H1 (cell line): ENCODE results near the gene SLC2A11. TPM values are rescaled to one million over a fixed set of nuclear protein-coding genes. Genes with fewer than 3 reads are reported as not detected.

Experiments used
- CTCF ChIA-PET: fragments of 300-600 bp; sonication (Branson Sonifier 250); formaldehyde crosslinking; loops from one replicate; lab custom pipeline; 2021; ENCODE audit not compliant: partially characterized antibody; lab: Charles Lee
- POLR2A ChIA-PET: fragments of 300-600 bp; sonication (Branson Sonifier 250); formaldehyde crosslinking; loops from one replicate; lab custom pipeline; 2021; ENCODE audit warnings: inconsistent platforms; ENCODE audit not compliant: partially characterized antibody; lab: Charles Lee
- DNase-seq, 2 experiments: peaks; one replicate each; pipeline versions ENCODE4 v3.0.0 to v3.0.0-alpha.2; 2010 to 2022; ENCODE audit warnings: low spot score in 2 of 2, low read depth in 1 of 2, mixed read lengths in 1 of 2
- FAIRE-seq: peaks from 2 replicates; lab custom pipeline; 2011; peaks lifted over from hg19 to GRCh38; lab: Jason Lieb, UNC
- H2AFZ ChIP-seq: 2 replicates; pipeline ENCODE4 v1.8.1; 2012; ENCODE audit warnings: low read length, inconsistent platforms
- H2AK5ac ChIP-seq: 2 replicates; pipeline ENCODE4 v1.6.1; 2013; ENCODE audit warnings: low read depth, low read length
- H2BK120ac ChIP-seq: replicated peaks from 2 replicates; pipeline ENCODE3; 2013; ENCODE audit warnings: low read depth, low read length, inconsistent platforms
- H2BK12ac ChIP-seq: 2 replicates; pipeline ENCODE4 v1.6.1; 2013; ENCODE audit warnings: low read depth, low read length
- H2BK15ac ChIP-seq: 2 replicates; pipeline ENCODE4 v1.6.1; 2013; ENCODE audit warnings: low read length
- H2BK20ac ChIP-seq: 2 replicates; pipeline ENCODE4 v1.6.1; 2013; ENCODE audit warnings: low read length
- H2BK5ac ChIP-seq: 2 replicates; pipeline ENCODE4 v1.6.1; 2013; ENCODE audit warnings: low read depth, low read length
- H3K14ac ChIP-seq: 2 replicates; pipeline ENCODE4 v1.6.1; 2013; ENCODE audit warnings: inconsistent platforms; ENCODE audit not compliant: insufficient read length
- H3K18ac ChIP-seq: 2 replicates; pipeline ENCODE4 v1.6.1; 2013; ENCODE audit warnings: low read length; ENCODE audit errors: extremely low read depth
- H3K23ac ChIP-seq: 2 replicates; pipeline ENCODE4 v1.6.1; 2013; ENCODE audit warnings: inconsistent platforms; ENCODE audit not compliant: insufficient read length
- H3K23me2 ChIP-seq: 2 replicates; pipeline ENCODE4 v1.6.1; 2013; ENCODE audit warnings: low read depth, low read length
- H3K27ac ChIP-seq: 2 replicates; pipeline ENCODE4 v1.6.1; 2011; ENCODE audit warnings: low read depth, low read length, inconsistent platforms
- H3K27me3 ChIP-seq, 4 experiments: replicated peaks in 1 of 4; 1 replicate in 1 of 4; 2 replicates in 3 of 4; pipeline versions ENCODE4 v1.6.1 to v1.8.1; 2011 to 2013; ENCODE audit warnings: low read length in 3 of 4, mild to moderate bottlenecking in 3 of 4, inconsistent platforms in 2 of 4, mixed read lengths in 2 of 4, moderate library complexity in 1 of 4; ENCODE audit not compliant: control insufficient read depth in 3 of 4, insufficient read depth in 3 of 4; ENCODE audit errors: extremely low read depth in 1 of 4
- H3K36me3 ChIP-seq, 4 experiments: 2 replicates each; pipeline versions ENCODE4 v1.6.1 to v1.8.1; 2011 to 2013; ENCODE audit warnings: mild to moderate bottlenecking in 4 of 4, low read length in 3 of 4, moderate library complexity in 2 of 4, control low read depth in 1 of 4, inconsistent platforms in 1 of 4; ENCODE audit not compliant: insufficient read depth in 4 of 4, control insufficient read depth in 2 of 4
- H3K4ac ChIP-seq: replicated peaks from 2 replicates; pipeline ENCODE3; 2013; ENCODE audit warnings: low read length, low read depth, mixed read lengths, inconsistent platforms; ENCODE audit not compliant: insufficient read length
- H3K4me1 ChIP-seq, 4 experiments: replicated peaks in 1 of 4; 1 replicate in 1 of 4; 2 replicates in 3 of 4; pipeline versions ENCODE4 v1.6.1 to v1.8.1; 2011 to 2013; ENCODE audit warnings: low read length in 3 of 4, inconsistent platforms in 2 of 4, mixed read lengths in 1 of 4; ENCODE audit not compliant: insufficient read depth in 4 of 4, control insufficient read depth in 3 of 4
- H3K4me2 ChIP-seq, 2 experiments: 2 replicates each; pipeline versions ENCODE4 v1.6.1 to v1.8.1; 2011 to 2013; ENCODE audit warnings: low read depth in 2 of 2, low read length in 2 of 2, control low read depth in 1 of 2, inconsistent platforms in 1 of 2, mild to moderate bottlenecking in 1 of 2; ENCODE audit not compliant: insufficient read depth in 1 of 2
- H3K4me3 ChIP-seq, 4 experiments: fragments of 200-600, 300-600 bp in 1 of 4; sonication (generic), shearing (Covaris generic), sonication (Bioruptor Twin) in 1 of 4; 2 replicates each; pipeline versions ENCODE4 v1.5.1 to v1.8.1; 2011 to 2016; ENCODE audit warnings: low read length in 4 of 4, low read depth in 3 of 4, control low read depth in 2 of 4, inconsistent platforms in 2 of 4, mild to moderate bottlenecking in 2 of 4, mixed read lengths in 1 of 4, moderate library complexity in 1 of 4; ENCODE audit not compliant: insufficient read depth in 2 of 4; ENCODE audit errors: extremely low read depth in 1 of 4
- H3K56ac ChIP-seq: replicated peaks from 2 replicates; pipeline ENCODE3; 2013; ENCODE audit warnings: low read depth, mild to moderate bottlenecking, mixed read lengths, low read length, inconsistent platforms; ENCODE audit not compliant: insufficient read length
- H3K79me1 ChIP-seq: 2 replicates; pipeline ENCODE4 v1.6.1; 2013; ENCODE audit warnings: low read depth, low read length, control low read depth
- H3K79me2 ChIP-seq, 2 experiments: 2 replicates each; pipeline versions ENCODE4 v1.6.1 to v1.8.1; 2012 to 2013; ENCODE audit warnings: low read length in 2 of 2, mild to moderate bottlenecking in 2 of 2, inconsistent platforms in 1 of 2; ENCODE audit not compliant: insufficient read depth in 2 of 2, control insufficient read depth in 1 of 2
- H3K9ac ChIP-seq, 4 experiments: replicated peaks in 1 of 4; 1 replicate in 1 of 4; 2 replicates in 3 of 4; pipeline versions ENCODE4 v1.6.1 to v1.8.1; 2011 to 2013; ENCODE audit warnings: low read depth in 3 of 4, low read length in 3 of 4, control low read depth in 2 of 4, mild to moderate bottlenecking in 2 of 4, moderate library complexity in 2 of 4, inconsistent platforms in 1 of 4; ENCODE audit errors: extremely low read depth in 1 of 4
- H3K9me3 ChIP-seq, 2 experiments: 2 replicates each; pipeline versions ENCODE4 v1.6.1 to v1.8.1; 2012 to 2013; ENCODE audit warnings: mild to moderate bottlenecking in 2 of 2, moderate library complexity in 2 of 2, control low read depth in 1 of 2, inconsistent platforms in 1 of 2, low read depth in 1 of 2, low read length in 1 of 2, mixed read lengths in 1 of 2; ENCODE audit not compliant: insufficient read depth in 2 of 2
- H4K20me1 ChIP-seq, 2 experiments: replicated peaks in 1 of 2; 2 replicates each; pipeline versions ENCODE3 to v1.8.1; 2011 to 2013; ENCODE audit warnings: inconsistent platforms in 2 of 2, low read length in 2 of 2, mild to moderate bottlenecking in 1 of 2; ENCODE audit not compliant: insufficient read depth in 2 of 2, control insufficient read depth in 1 of 2
- H4K5ac ChIP-seq: 2 replicates; pipeline ENCODE4 v1.6.1; 2013; ENCODE audit warnings: low read length, low read depth, mixed read lengths, inconsistent platforms; ENCODE audit not compliant: insufficient read length
- H4K8ac ChIP-seq: 2 replicates; pipeline ENCODE4 v1.8.0; 2013; ENCODE audit warnings: mild to moderate bottlenecking, moderate library complexity, low read length, inconsistent platforms; ENCODE audit not compliant: insufficient read depth; ENCODE audit errors: extremely low read depth
- H4K91ac ChIP-seq: replicated peaks from 2 replicates; pipeline ENCODE3; 2013; ENCODE audit warnings: low read length, mixed read lengths, inconsistent platforms; ENCODE audit not compliant: insufficient read length
- CTBP2 ChIP-seq: IDR thresholded peaks from 2 replicates; pipeline ENCODE4 v1.7.0; 2011; ENCODE audit warnings: borderline replicate concordance, mild to moderate bottlenecking, moderate library complexity, mixed read lengths, low read length; ENCODE audit not compliant: insufficient read depth, insufficient read length
- EGR1 ChIP-seq: IDR thresholded peaks from 2 replicates; pipeline ENCODE4 v1.6.1; 2011; ENCODE audit warnings: low read depth, low read length, borderline replicate concordance
- WGBS, 2 experiments: shearing (Covaris generic) in 1 of 2; methylation state at CpG; one replicate each; pipeline versions ENCODE4 v1.1.6 to v1.1.7; 2013 to 2015; ENCODE audit warnings: low lambda C conversion rate in 2 of 2, mixed read lengths in 2 of 2, inconsistent platforms in 1 of 2, low coverage in 1 of 2, missing lambda C conversion rate in 1 of 2; ENCODE audit not compliant: insufficient replicate concordance in 2 of 2, insufficient coverage in 1 of 2, insufficient read length in 1 of 2; ENCODE audit errors: extremely low coverage in 1 of 2, missing lambda C conversion rate in 1 of 2; 5-methylcytosine and 5-hydroxymethylcytosine counted together
- polyA plus RNA-seq, 7 experiments: library from polyadenylated mRNA; depleted of rRNA in 3 of 7; stranded (reverse) in 5 of 7; unstranded in 2 of 7; fragments of >200 nt in 5 of 7; fragments of 200-250 nt in 2 of 7; gene quantifications; 1 replicate in 5 of 7; 2 replicates in 1 of 7; 4 replicates in 1 of 7; pipeline versions ENCODE4 v1.2.1 to v1.2.3, GENCODE V29; 2011 to 2013; ENCODE audit warnings: missing spikeins in 2 of 7, mixed read lengths in 2 of 7
- total RNA-seq: library from RNA; stranded (reverse); fragmentation: NEBNext Ultra II Directional; extraction: Animal tissue kit (Norgen Biotek cat#: 25700); gene quantifications from 2 replicates; pipeline ENCODE4 v1.2.1, GENCODE V29; 2021

Gene SLC2A11
- total and polyA plus RNA-seq, 2 of the 8 experiments (the other 6 are each of a cell fraction or from before 2014, with no cell fraction given) = 10.7 to 12.5 TPM

- Histone ChIP-seq H4K8ac (no peak overlapping the region), H2AFZ (no peak overlapping the region), H4K20me1 (peaks cover 0 to 1% of the 10 kb centered on the region in 2 experiments), H3K9me3 (no peaks in the 10 kb centered on the region), H3K4ac (no peak overlapping the region), H3K27me3 (no peaks in the 10 kb centered on the region), H4K91ac (no peak overlapping the region), H3K56ac (no peak overlapping the region), H3K23me2 (no peaks in the 10 kb centered on the region), H2BK15ac (no peak overlapping the region), H3K79me2 (no peaks in the 10 kb centered on the region), H3K79me1 (no peaks in the 10 kb centered on the region), H2BK20ac (no peak overlapping the region), H2BK12ac (no peak overlapping the region), H2BK120ac (no peak overlapping the region), H3K9ac (no peak overlapping the region), H3K23ac (no peak overlapping the region), H4K5ac (no peak overlapping the region), H2BK5ac (no peak overlapping the region; the same call in 1 of the 2 replicates), H3K14ac (no peak overlapping the region), H3K4me3 (no peak overlapping the region), H3K4me2 (no peak overlapping the region), H2AK5ac (no peak overlapping the region), H3K36me3 (peaks cover 5 to 44% (median 20%) of the 10 kb centered on the region in 4 experiments; a peak in 7 of 8 replicates), H3K18ac (no peak overlapping the region), H3K27ac (no peak overlapping the region), H3K4me1 (no peaks in the 10 kb centered on the region)
- no peak for DNase-seq
- POLR2A ChIA-PET = interaction anchor here (1.3 to 2.4 kb wide), 2 partner anchors 10 to 13 kb away, joined by 3 to 8 read pairs; no protein-coding TSS in a partner anchor
- no peak for FAIRE-seq
- WGBS, 2 experiments = 85% methylated on average over 10 of the region's 10 CpGs; no CpG with 5 or more reads in 1 of the 2 experiments
- CTCF ChIA-PET = interaction anchor here (0.6 to 3.3 kb wide), 4 partner anchors 11 to 408 kb away, joined by 3 to 9 read pairs (median 4); no protein-coding TSS in a partner anchor
- TF ChIP-seq EGR1 = no peak
- TF ChIP-seq CTBP2 = no peak
Measured at GRCh38 chr22:23815541-23816155, 42.0 kb upstream of the SLC2A11 start.
